ENCODE measurements around the gene NELFA. TPM values are rescaled to one million over a fixed set of nuclear protein-coding genes. Genes with fewer than 3 reads are reported as not detected.

NELFA gene
- total and polyA plus RNA-seq, 10 of the 15 experiments (the other 5 are each of a cell fraction or from before 2014, with no cell fraction given) = 0.39 to 38.6 (median 16.7) TPM

DNA sequence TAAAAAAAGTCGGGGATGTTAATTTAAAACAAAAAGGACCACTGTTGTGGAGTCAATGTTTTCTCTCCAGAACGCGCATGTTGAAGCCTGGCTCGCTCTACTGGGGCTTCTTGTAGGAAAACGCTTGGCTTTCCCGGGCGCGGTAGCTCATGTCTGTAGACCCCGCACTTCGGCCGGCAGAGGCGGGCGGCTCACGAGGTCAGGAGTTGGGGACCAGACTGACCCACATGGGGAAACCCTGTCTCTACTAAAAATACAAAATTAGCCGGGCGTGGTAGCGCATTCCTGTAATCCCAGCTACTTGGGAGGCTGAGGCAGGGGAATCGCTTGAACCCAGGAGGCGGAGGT, 15.6 kb downstream of the NELFA start:
- no peaks in the 10 kb centered on the region for H3K4me1 ChIP-seq (ENCODE audit: control insufficient read depth, insufficient read depth, low read length)
- CTCF ChIA-PET = no interaction called here
- intact Hi-C loops (cut with micrococcal nuclease; ENCODE audit: unreplicated experiment) = no loop called here
- DNase-seq (ENCODE audit: low read depth, low spot score) (no peak), ATAC-seq (no peak), FAIRE-seq (no peak)
- RAD21 ChIA-PET (ENCODE audit: unreplicated experiment) = no interaction called here
- H3K36me3 ChIP-seq (ENCODE audit: control insufficient read depth in 2 of 2, insufficient read depth in 2 of 2, low read length in 1 of 2) = peaks cover 8 to 18% of the 10 kb centered on the region in 2 experiments; a peak in 3 of 4 replicates
- no peak overlapping the region for H3K4me3 ChIP-seq
- 98% methylated on average over 18 of the region's 19 CpGs for WGBS (ENCODE audit: insufficient coverage, insufficient replicate concordance, low lambda C conversion rate, missing lambda C conversion rate)
- H4K20me1 ChIP-seq (ENCODE audit: control insufficient read depth, insufficient read depth) = no peaks in the 10 kb centered on the region
- SMC1A ChIA-PET (ENCODE audit: uncharacterized antibody, unreplicated experiment) = no interaction called here
- H3K4me2 ChIP-seq (ENCODE audit: control insufficient read depth, insufficient read depth) = no peak overlapping the region
- TF ChIP-seq BRCA1 (IDR thresholded peaks at IDR 0.05; ENCODE audit: low read depth, low read length) = no peak
- no peak for TF ChIP-seq BMI1 (IDR thresholded peaks at IDR 0.05; ENCODE audit: borderline replicate concordance)
- TF ChIP-seq RELA (IDR thresholded peaks at IDR 0.05; ENCODE audit: borderline replicate concordance, partially characterized antibody) = no peak
- TF ChIP-seq, protein P1, sequence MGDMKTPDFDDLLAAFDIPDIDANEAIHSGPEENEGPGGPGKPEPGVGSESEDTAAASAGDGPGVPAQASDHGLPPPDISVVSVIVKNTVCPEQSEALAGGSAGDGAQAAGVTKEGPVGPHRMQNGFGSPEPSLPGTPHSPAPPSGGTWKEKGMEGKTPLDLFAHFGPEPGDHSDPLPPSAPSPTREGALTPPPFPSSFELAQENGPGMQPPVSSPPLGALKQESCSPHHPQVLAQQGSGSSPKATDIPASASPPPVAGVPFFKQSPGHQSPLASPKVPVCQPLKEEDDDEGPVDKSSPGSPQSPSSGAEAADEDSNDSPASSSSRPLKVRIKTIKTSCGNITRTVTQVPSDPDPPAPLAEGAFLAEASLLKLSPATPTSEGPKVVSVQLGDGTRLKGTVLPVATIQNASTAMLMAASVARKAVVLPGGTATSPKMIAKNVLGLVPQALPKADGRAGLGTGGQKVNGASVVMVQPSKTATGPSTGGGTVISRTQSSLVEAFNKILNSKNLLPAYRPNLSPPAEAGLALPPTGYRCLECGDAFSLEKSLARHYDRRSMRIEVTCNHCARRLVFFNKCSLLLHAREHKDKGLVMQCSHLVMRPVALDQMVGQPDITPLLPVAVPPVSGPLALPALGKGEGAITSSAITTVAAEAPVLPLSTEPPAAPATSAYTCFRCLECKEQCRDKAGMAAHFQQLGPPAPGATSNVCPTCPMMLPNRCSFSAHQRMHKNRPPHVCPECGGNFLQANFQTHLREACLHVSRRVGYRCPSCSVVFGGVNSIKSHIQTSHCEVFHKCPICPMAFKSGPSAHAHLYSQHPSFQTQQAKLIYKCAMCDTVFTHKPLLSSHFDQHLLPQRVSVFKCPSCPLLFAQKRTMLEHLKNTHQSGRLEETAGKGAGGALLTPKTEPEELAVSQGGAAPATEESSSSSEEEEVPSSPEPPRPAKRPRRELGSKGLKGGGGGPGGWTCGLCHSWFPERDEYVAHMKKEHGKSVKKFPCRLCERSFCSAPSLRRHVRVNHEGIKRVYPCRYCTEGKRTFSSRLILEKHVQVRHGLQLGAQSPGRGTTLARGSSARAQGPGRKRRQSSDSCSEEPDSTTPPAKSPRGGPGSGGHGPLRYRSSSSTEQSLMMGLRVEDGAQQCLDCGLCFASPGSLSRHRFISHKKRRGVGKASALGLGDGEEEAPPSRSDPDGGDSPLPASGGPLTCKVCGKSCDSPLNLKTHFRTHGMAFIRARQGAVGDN (IDR thresholded peaks at IDR 0.05) = no peak
- TF ChIP-seq BCL11A (IDR thresholded peaks at IDR 0.05; ENCODE audit: low read depth, low read length) = no peak
- no peak for TF ChIP-seq NFXL1 (IDR thresholded peaks at IDR 0.05; ENCODE audit: borderline replicate concordance)
- no peak for TF ChIP-seq EP300 (IDR thresholded peaks at IDR 0.05; ENCODE audit: borderline replicate concordance in 1 of 2, control insufficient read depth in 1 of 2, low read depth in 2 of 2, low read length in 2 of 2)
- TF ChIP-seq ATF7 (IDR thresholded peaks at IDR 0.05; ENCODE audit: low read depth) = no peak
- TF ChIP-seq, protein P2, sequence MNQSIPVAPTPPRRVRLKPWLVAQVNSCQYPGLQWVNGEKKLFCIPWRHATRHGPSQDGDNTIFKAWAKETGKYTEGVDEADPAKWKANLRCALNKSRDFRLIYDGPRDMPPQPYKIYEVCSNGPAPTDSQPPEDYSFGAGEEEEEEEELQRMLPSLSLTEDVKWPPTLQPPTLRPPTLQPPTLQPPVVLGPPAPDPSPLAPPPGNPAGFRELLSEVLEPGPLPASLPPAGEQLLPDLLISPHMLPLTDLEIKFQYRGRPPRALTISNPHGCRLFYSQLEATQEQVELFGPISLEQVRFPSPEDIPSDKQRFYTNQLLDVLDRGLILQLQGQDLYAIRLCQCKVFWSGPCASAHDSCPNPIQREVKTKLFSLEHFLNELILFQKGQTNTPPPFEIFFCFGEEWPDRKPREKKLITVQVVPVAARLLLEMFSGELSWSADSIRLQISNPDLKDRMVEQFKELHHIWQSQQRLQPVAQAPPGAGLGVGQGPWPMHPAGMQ (IDR thresholded peaks at IDR 0.05; ENCODE audit: borderline replicate concordance) = no peak
- no peak for TF ChIP-seq MEF2A (IDR thresholded peaks at IDR 0.05; ENCODE audit: insufficient read depth, low read depth, low read length)
- no peak for TF ChIP-seq TCF3 (IDR thresholded peaks at IDR 0.05; ENCODE audit: borderline replicate concordance, insufficient read depth, low read depth, low read length)
- TF ChIP-seq DPF2 (IDR thresholded peaks at IDR 0.05) = no peak
- no peak for TF ChIP-seq HDAC2 (IDR thresholded peaks at IDR 0.05)
- TF ChIP-seq NFYA (IDR thresholded peaks at IDR 0.05; ENCODE audit: borderline replicate concordance, low read depth, low read length) = no peak
- H3K27ac ChIP-seq (ENCODE audit: control insufficient read depth, insufficient read depth) = no peak overlapping the region
- POLR2A ChIA-PET = interaction anchor here (0.7 kb wide), 1 partner anchor 47 kb away, joined by 4 read pairs; no protein-coding TSS in a partner anchor
- no peaks in the 10 kb centered on the region; the same call in none of the 3 replicates for H3K9me3 ChIP-seq (replicated peaks; ENCODE audit: control insufficient read depth, insufficient read depth, low read length)
- no peaks in the 10 kb centered on the region for H3K27me3 ChIP-seq (replicated peaks in 1 of 2; ENCODE audit: control insufficient read depth in 2 of 2, insufficient read depth in 2 of 2, low read length in 1 of 2)
- H2AFZ ChIP-seq (ENCODE audit: control insufficient read depth, low read depth, low read length) = no peak overlapping the region
- in situ Hi-C loops (cut with MboI) = no loop called here
- BruUV-seq (replicated peaks) = no TSS peak
- H3K79me2 ChIP-seq (ENCODE audit: control insufficient read depth, insufficient read depth, low read length) = peaks cover 14% of the 10 kb centered on the region
- H3K9ac ChIP-seq (ENCODE audit: control insufficient read depth, insufficient read depth, low read length) = no peak overlapping the region

Data from GM12878 (cell line).